HepG2 (cell line): ENCODE data around the gene RPTOR. TPM values are rescaled to one million over a fixed set of nuclear protein-coding genes. Genes with fewer than 3 reads are reported as not detected.

Source experiments
- BORCS8-MEF2B ChIP-seq: sonication (generic); formaldehyde crosslinking; IDR thresholded peaks from 2 replicates; pipeline ENCODE4 v1.8.0; 2022; ENCODE audit warnings: mild to moderate bottlenecking, missing genetic modification reagents
- CAMTA2 ChIP-seq: sonication (generic); formaldehyde crosslinking; IDR thresholded peaks from 2 replicates; pipeline ENCODE4 v1.4.0; 2020; ENCODE audit warnings: mild to moderate bottlenecking, missing genetic modification reagents, borderline replicate concordance
- DPF2 ChIP-seq: sonication (generic); formaldehyde crosslinking; IDR thresholded peaks from 2 replicates; pipeline ENCODE4 v1.4.0; 2020; ENCODE audit warnings: mild to moderate bottlenecking, low read depth, missing genetic modification reagents, borderline replicate concordance
- HNRNPUL1 ChIP-seq: fragments of 200-400 bp; formaldehyde crosslinking; IDR thresholded peaks from 2 replicates; pipeline ENCODE4 v1.6.1; 2017; ENCODE audit warnings: low read depth, mild to moderate bottlenecking, low read length, moderate library complexity
- KLF13 ChIP-seq: sonication (generic); formaldehyde crosslinking; IDR thresholded peaks from 2 replicates; pipeline ENCODE4 v1.4.0; 2020; ENCODE audit warnings: mild to moderate bottlenecking, missing genetic modification reagents
- POLR2AphosphoS5 ChIP-seq: IDR thresholded peaks from 2 replicates; pipeline ENCODE4 v1.6.1; 2012; ENCODE audit warnings: low read depth, low read length
- SOX6 ChIP-seq, 2 experiments: fragments of 450-650 bp in 1 of 2; sonication (generic) in 1 of 2; formaldehyde crosslinking in 1 of 2; IDR thresholded peaks; 2 replicates each; pipeline versions ENCODE4 v1.4.0 to v1.6.1; 2017 to 2020; ENCODE audit warnings: antibody characterized with exemption in 1 of 2, mild to moderate bottlenecking in 1 of 2, missing genetic modification reagents in 1 of 2
- SRY ChIP-seq: sonication (generic); formaldehyde crosslinking; IDR thresholded peaks from 2 replicates; pipeline ENCODE4 v1.8.0; 2022; ENCODE audit warnings: mild to moderate bottlenecking, missing genetic modification reagents
- TBL1XR1 ChIP-seq: fragments of 150-350 bp; IDR thresholded peaks from 2 replicates; pipeline ENCODE4 v1.6.1; 2014; ENCODE audit warnings: borderline replicate concordance, low read length; ENCODE audit not compliant: partially characterized antibody
- ZFP41 ChIP-seq: sonication (generic); formaldehyde crosslinking; IDR thresholded peaks from 2 replicates; pipeline ENCODE4 v1.4.0; 2020; ENCODE audit warnings: mild to moderate bottlenecking, missing genetic modification reagents, borderline replicate concordance
- ZKSCAN5 ChIP-seq: sonication (generic); formaldehyde crosslinking; IDR thresholded peaks from 2 replicates; pipeline ENCODE4 v1.5.1; 2020; ENCODE audit warnings: mild to moderate bottlenecking, missing genetic modification reagents
- ZNF329 ChIP-seq: sonication (generic); formaldehyde crosslinking; IDR thresholded peaks from 2 replicates; pipeline ENCODE4 v1.9.0; 2021; ENCODE audit warnings: low read depth, mild to moderate bottlenecking, missing genetic modification reagents
- ZNF446 ChIP-seq: sonication (generic); formaldehyde crosslinking; IDR thresholded peaks from 2 replicates; pipeline ENCODE4 v1.5.0; 2020; ENCODE audit warnings: mild to moderate bottlenecking, missing genetic modification reagents
- ZNF660 ChIP-seq: sonication (generic); formaldehyde crosslinking; IDR thresholded peaks from 2 replicates; pipeline ENCODE4 v1.5.1; 2020; ENCODE audit warnings: mild to moderate bottlenecking, low read depth, missing genetic modification reagents, borderline replicate concordance
- polyA plus RNA-seq, 8 experiments: library from polyadenylated mRNA; depleted of rRNA in 3 of 8; stranded (reverse) in 7 of 8; unstranded in 1 of 8; fragments of >200 nt; fragmentation: Illumina TruSeq in 4 of 8; extraction: Trizol in 4 of 8; gene quantifications; 2 replicates each; pipeline versions ENCODE4 v1.2.1 to v1.2.3, GENCODE V29; 2011 to 2016; ENCODE audit warnings: low read depth in 4 of 8, missing spikeins in 1 of 8, mixed read lengths in 1 of 8; ENCODE audit not compliant: insufficient read depth in 1 of 8
- total RNA-seq, 5 experiments: library from RNA; depleted of rRNA; stranded (reverse); fragments of >200 nt; fragmentation: Illumina TruSeq; extraction: Trizol; gene quantifications; 2 replicates each; pipeline ENCODE4 v1.2.3, GENCODE V29; 2016; ENCODE audit warnings: low read depth in 1 of 5
- TF ChIP-seq, protein P1 (sequence below), 2 experiments: fragments of 450-650 bp in 1 of 2; sonication (generic) in 1 of 2; formaldehyde crosslinking in 1 of 2; IDR thresholded peaks; 2 replicates each; pipeline versions ENCODE4 v1.6.1 to v1.8.0; 2016 to 2022; ENCODE audit warnings: antibody characterized with exemption in 1 of 2, mild to moderate bottlenecking in 1 of 2, missing genetic modification reagents in 1 of 2
- TF ChIP-seq, protein P2 (sequence below): IDR thresholded peaks from 2 replicates; pipeline ENCODE4 v1.6.1; 2016; ENCODE audit warnings: missing compliant biosample characterization, missing genetic modification reagents, borderline replicate concordance
- TF ChIP-seq, protein P3 (sequence below): sonication (generic); formaldehyde crosslinking; IDR thresholded peaks from 2 replicates; pipeline ENCODE4 v1.8.0; 2022; ENCODE audit warnings: mild to moderate bottlenecking, missing genetic modification reagents, borderline replicate concordance

RPTOR gene
- total and polyA plus RNA-seq, 2 of the 13 experiments (the other 11 are each of a cell fraction or from before 2014, with no cell fraction given): 6.6 to 25.3 TPM

DNA sequence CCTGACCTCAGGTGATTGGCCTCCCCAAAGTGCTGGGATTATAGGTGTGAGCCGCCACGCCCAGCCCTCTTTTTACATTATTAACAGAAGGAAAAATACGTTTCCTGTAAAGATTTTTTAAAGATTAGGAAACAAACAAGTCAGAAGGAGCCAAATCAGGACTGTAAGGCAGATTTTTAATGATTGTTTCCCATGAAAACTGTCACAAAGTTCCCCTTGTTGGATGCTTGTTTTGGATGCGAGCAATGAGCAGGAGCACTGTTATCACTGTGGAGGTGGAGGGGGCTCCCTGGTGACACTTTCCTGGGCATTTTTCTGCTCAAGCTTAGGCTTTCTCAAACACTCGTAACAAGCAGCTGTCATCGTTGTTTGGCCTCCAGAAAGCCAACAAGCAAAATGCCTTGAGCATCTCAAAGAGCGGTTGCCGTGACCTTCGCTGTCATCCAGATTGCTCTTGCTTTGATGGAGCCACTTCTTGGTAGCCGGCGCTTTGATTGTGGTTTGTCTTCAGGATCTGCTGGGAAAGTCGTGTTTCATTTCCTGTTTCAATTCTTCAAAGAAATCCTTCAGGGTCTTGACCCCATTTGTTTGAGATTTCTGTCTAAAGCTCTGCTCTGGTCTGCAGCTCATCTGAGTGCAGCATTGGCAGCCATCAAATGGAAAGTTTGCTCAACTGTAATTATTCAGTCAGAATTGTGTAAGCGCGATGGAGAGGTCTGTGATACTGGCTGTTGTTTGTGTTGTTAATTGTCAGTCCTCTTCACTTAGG, 128.7 kb downstream of the RPTOR start (continued):
- TF ChIP-seq DPF2 (CRISPR knock-in tag): no peak
- TF ChIP-seq SOX6 (IDR thresholded peaks at IDR 0.05): no peak
- TF ChIP-seq SOX6 (CRISPR knock-in tag; IDR thresholded peaks at IDR 0.05): peak; percentile 93
- no peak for TF ChIP-seq ZKSCAN5 (CRISPR knock-in tag)
- no peak for TF ChIP-seq POLR2AphosphoS5
- TF ChIP-seq HNRNPUL1: no peak
- TF ChIP-seq KLF13 (CRISPR knock-in tag): no peak
- no peak for TF ChIP-seq ZNF446
- TF ChIP-seq ZNF660: no peak
- TF ChIP-seq ZNF329 (CRISPR knock-in tag): no peak
- TF ChIP-seq BORCS8-MEF2B (CRISPR knock-in tag): no peak
- TF ChIP-seq TBL1XR1: no peak
- TF ChIP-seq, protein P1, sequence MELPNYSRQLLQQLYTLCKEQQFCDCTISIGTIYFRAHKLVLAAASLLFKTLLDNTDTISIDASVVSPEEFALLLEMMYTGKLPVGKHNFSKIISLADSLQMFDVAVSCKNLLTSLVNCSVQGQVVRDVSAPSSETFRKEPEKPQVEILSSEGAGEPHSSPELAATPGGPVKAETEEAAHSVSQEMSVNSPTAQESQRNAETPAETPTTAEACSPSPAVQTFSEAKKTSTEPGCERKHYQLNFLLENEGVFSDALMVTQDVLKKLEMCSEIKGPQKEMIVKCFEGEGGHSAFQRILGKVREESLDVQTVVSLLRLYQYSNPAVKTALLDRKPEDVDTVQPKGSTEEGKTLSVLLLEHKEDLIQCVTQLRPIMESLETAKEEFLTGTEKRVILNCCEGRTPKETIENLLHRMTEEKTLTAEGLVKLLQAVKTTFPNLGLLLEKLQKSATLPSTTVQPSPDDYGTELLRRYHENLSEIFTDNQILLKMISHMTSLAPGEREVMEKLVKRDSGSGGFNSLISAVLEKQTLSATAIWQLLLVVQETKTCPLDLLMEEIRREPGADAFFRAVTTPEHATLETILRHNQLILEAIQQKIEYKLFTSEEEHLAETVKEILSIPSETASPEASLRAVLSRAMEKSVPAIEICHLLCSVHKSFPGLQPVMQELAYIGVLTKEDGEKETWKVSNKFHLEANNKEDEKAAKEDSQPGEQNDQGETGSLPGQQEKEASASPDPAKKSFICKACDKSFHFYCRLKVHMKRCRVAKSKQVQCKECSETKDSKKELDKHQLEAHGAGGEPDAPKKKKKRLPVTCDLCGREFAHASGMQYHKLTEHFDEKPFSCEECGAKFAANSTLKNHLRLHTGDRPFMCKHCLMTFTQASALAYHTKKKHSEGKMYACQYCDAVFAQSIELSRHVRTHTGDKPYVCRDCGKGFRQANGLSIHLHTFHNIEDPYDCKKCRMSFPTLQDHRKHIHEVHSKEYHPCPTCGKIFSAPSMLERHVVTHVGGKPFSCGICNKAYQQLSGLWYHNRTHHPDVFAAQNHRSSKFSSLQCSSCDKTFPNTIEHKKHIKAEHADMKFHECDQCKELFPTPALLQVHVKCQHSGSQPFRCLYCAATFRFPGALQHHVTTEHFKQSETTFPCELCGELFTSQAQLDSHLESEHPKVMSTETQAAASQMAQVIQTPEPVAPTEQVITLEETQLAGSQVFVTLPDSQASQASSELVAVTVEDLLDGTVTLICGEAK (IDR thresholded peaks at IDR 0.05): no peak
- TF ChIP-seq, protein P1 (CRISPR knock-in tag; IDR thresholded peaks at IDR 0.05): no peak
- TF ChIP-seq, protein P2, sequence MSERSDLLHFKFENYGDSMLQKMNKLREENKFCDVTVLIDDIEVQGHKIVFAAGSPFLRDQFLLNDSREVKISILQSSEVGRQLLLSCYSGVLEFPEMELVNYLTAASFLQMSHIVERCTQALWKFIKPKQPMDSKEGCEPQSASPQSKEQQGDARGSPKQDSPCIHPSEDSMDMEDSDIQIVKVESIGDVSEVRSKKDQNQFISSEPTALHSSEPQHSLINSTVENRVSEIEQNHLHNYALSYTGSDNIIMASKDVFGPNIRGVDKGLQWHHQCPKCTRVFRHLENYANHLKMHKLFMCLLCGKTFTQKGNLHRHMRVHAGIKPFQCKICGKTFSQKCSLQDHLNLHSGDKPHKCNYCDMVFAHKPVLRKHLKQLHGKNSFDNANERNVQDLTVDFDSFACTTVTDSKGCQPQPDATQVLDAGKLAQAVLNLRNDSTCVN: peak; percentile 93; the same call in 1 of the 2 replicates
- TF ChIP-seq SRY (CRISPR knock-in tag): no peak
- TF ChIP-seq CAMTA2 (CRISPR knock-in tag): no peak
- TF ChIP-seq, protein P3, sequence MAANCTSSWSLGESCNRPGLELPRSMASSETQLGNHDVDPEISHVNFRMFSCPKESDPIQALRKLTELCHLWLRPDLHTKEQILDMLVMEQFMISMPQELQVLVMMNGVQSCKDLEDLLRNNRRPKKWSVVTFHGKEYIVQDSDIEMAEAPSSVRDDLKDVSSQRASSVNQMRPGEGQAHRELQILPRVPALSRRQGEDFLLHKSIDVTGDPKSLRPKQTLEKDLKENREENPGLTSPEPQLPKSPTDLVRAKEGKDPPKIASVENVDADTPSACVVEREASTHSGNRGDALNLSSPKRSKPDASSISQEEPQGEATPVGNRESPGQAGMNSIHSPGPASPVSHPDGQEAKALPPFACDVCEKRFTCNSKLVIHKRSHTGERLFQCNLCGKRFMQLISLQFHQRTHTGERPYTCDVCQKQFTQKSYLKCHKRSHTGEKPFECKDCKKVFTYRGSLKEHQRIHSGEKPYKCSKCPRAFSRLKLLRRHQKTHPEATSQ (CRISPR knock-in tag): no peak
- no peak for TF ChIP-seq ZFP41 (CRISPR knock-in tag)
